22Rv1 (cell line): Measurements from ENCODE around the gene EGLN3.

Experiments
- CTCF ChIP-seq: fragments of 450-650 bp; IDR thresholded peaks from 2 replicates; pipeline ENCODE4 v1.5.1; 2017; ENCODE audit warnings: mild to moderate bottlenecking
- ZFX ChIP-seq: fragments of 450-650 bp; IDR thresholded peaks from 2 replicates; pipeline ENCODE4 v1.6.1; 2017; ENCODE audit warnings: antibody characterized with exemption, borderline replicate concordance

GRCh38 chr14:33992274-33993007 lies 41.6 kb upstream of the EGLN3 start:
- TF ChIP-seq CTCF (no peak), ZFX (no peak)
